HEK293 (cell line): ENCODE data around the gene CYP4V2.

Source experiments
- MYNN ChIP-seq: fragments of 450-650 bp; formaldehyde crosslinking; IDR thresholded peaks from 2 replicates; pipeline ENCODE4 v1.5.1; 2016; ENCODE audit warnings: missing biosample characterization, missing genetic modification characterization, borderline replicate concordance
- PRDM1 ChIP-seq: fragments of 450-650 bp; formaldehyde crosslinking; IDR thresholded peaks from 2 replicates; pipeline ENCODE4; 2016; ENCODE audit warnings: missing biosample characterization, missing genetic modification characterization
- SETDB1 ChIP-seq: IDR thresholded peaks from one replicate; pipeline ENCODE4 v1.6.1; 2017; ENCODE audit warnings: mild to moderate bottlenecking, low read length, moderate library complexity, mixed read lengths; ENCODE audit not compliant: insufficient read length
- TCF7L2 ChIP-seq: IDR thresholded peaks from 2 replicates; pipeline ENCODE4 v1.6.1; 2011; ENCODE audit warnings: low read depth, mild to moderate bottlenecking, inconsistent platforms, low read length, moderate library complexity, borderline replicate concordance
- YY1 ChIP-seq: fragments of 450-650 bp; formaldehyde crosslinking; IDR thresholded peaks from 2 replicates; pipeline ENCODE4 v1.5.1; 2018; ENCODE audit warnings: missing biosample characterization, missing genetic modification characterization
- ZEB2 ChIP-seq: fragments of 450-650 bp; formaldehyde crosslinking; IDR thresholded peaks from 2 replicates; pipeline ENCODE4 v1.5.1; 2016; ENCODE audit warnings: missing biosample characterization, missing genetic modification characterization
- ZNF157 ChIP-seq: fragments of 450-650 bp; formaldehyde crosslinking; IDR thresholded peaks from 2 replicates; pipeline ENCODE4 v1.5.1; 2016; ENCODE audit warnings: missing biosample characterization, missing genetic modification characterization
- ZNF776 ChIP-seq: fragments of 450-650 bp; formaldehyde crosslinking; IDR thresholded peaks from 2 replicates; pipeline ENCODE4 v1.5.0; 2017; ENCODE audit warnings: missing biosample characterization, missing genetic modification characterization, borderline replicate concordance
- ZNF843 ChIP-seq: fragments of 450-650 bp; formaldehyde crosslinking; IDR thresholded peaks from 2 replicates; pipeline ENCODE4 v1.5.1; 2016; ENCODE audit warnings: missing biosample characterization, missing genetic modification characterization
- TF ChIP-seq, protein P1 (sequence below): fragments of 450-650 bp; formaldehyde crosslinking; IDR thresholded peaks from 2 replicates; pipeline ENCODE4 v1.5.1; 2016; ENCODE audit warnings: missing biosample characterization, missing genetic modification characterization
- TF ChIP-seq, protein P2 (sequence below): fragments of 450-650 bp; formaldehyde crosslinking; IDR thresholded peaks from 2 replicates; pipeline ENCODE4 v1.5.1; 2017; ENCODE audit warnings: missing biosample characterization, missing genetic modification characterization
- TF ChIP-seq, protein P3 (sequence below): IDR thresholded peaks from 2 replicates; pipeline ENCODE4 v1.6.1; 2011; ENCODE audit warnings: mild to moderate bottlenecking, low read depth, low read length, borderline replicate concordance

DNA sequence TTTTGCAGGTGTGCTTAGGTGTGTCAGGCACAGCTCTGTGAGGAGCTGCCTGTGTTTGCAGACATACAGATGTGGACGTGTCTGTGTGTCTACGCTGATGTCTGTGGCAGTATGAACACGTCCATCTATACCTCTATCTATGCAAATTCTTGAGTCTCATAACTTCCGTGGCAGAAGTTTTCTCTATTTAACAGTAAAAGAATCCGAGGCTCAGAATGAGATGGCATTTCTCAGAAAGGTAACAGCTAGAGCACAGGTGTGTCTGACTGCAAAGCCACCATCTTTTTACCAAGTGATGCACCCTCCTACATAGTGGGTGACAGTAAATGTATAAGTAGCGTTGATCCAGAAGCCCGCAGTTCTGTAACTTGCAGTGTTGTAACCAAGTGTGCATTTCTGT is 39.9 kb upstream of the CYP4V2 start:
- TF ChIP-seq, protein P1, sequence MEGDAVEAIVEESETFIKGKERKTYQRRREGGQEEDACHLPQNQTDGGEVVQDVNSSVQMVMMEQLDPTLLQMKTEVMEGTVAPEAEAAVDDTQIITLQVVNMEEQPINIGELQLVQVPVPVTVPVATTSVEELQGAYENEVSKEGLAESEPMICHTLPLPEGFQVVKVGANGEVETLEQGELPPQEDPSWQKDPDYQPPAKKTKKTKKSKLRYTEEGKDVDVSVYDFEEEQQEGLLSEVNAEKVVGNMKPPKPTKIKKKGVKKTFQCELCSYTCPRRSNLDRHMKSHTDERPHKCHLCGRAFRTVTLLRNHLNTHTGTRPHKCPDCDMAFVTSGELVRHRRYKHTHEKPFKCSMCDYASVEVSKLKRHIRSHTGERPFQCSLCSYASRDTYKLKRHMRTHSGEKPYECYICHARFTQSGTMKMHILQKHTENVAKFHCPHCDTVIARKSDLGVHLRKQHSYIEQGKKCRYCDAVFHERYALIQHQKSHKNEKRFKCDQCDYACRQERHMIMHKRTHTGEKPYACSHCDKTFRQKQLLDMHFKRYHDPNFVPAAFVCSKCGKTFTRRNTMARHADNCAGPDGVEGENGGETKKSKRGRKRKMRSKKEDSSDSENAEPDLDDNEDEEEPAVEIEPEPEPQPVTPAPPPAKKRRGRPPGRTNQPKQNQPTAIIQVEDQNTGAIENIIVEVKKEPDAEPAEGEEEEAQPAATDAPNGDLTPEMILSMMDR (tag by site-specific recombination) = no peak
- TF ChIP-seq ZEB2 (tag by site-specific recombination) (no peak), TCF7L2 (no peak), ZNF776 (tag by site-specific recombination) (no peak), ZNF843 (tag by site-specific recombination) (no peak), SETDB1 (no peak), YY1 (tag by site-specific recombination) (no peak), PRDM1 (tag by site-specific recombination) (no peak), ZNF157 (tag by site-specific recombination) (no peak), MYNN (tag by site-specific recombination) (no peak)
- TF ChIP-seq, protein P2, sequence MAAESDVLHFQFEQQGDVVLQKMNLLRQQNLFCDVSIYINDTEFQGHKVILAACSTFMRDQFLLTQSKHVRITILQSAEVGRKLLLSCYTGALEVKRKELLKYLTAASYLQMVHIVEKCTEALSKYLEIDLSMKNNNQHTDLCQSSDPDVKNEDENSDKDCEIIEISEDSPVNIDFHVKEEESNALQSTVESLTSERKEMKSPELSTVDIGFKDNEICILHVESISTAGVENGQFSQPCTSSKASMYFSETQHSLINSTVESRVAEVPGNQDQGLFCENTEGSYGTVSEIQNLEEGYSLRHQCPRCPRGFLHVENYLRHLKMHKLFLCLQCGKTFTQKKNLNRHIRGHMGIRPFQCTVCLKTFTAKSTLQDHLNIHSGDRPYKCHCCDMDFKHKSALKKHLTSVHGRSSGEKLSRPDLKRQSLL (tag by site-specific recombination) = no peak
- TF ChIP-seq, protein P3, sequence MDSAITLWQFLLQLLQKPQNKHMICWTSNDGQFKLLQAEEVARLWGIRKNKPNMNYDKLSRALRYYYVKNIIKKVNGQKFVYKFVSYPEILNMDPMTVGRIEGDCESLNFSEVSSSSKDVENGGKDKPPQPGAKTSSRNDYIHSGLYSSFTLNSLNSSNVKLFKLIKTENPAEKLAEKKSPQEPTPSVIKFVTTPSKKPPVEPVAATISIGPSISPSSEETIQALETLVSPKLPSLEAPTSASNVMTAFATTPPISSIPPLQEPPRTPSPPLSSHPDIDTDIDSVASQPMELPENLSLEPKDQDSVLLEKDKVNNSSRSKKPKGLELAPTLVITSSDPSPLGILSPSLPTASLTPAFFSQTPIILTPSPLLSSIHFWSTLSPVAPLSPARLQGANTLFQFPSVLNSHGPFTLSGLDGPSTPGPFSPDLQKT = no peak
